B cell (primary cell): ENCODE results near the gene CSF1R.

Experiments used
- CTCF ChIP-seq: fragments of 200-600 bp; IDR thresholded peaks from one replicate; pipeline ENCODE4 v1.8.0; 2022; ENCODE audit warnings: antibody characterized with exemption, mild to moderate bottlenecking
- EZH2 ChIP-seq: IDR thresholded peaks from 2 replicates; pipeline ENCODE4 v1.6.1; 2012; ENCODE audit warnings: borderline replicate concordance, low read depth, mild to moderate bottlenecking, moderate library complexity, low read length; ENCODE audit not compliant: insufficient read depth, poor library complexity, severe bottlenecking

- TF ChIP-seq CTCF: no peak
- TF ChIP-seq EZH2: no peak
These were observed 19.7 kb upstream of the CSF1R start for GRCh38 chr5:150105928-150106615.
